H1 (cell line): ENCODE data around the gene CACNA2D3.

ENCODE experiments used
- CBX8 ChIP-seq: fragments of 300-800, 300-1000 bp; sonication (generic); IDR thresholded peaks from 2 replicates; pipeline ENCODE4 v1.7.1; 2016; ENCODE audit warnings: low read depth, low read length, borderline replicate concordance
- EZH2 ChIP-seq: fragments of 200-600 bp; sonication (generic); IDR thresholded peaks from 2 replicates; pipeline ENCODE4 v1.7.1; 2012; ENCODE audit warnings: low read depth, mild to moderate bottlenecking, moderate library complexity, low read length, inconsistent platforms; ENCODE audit not compliant: severe bottlenecking
- GTF2F1 ChIP-seq: IDR thresholded peaks from 2 replicates; pipeline ENCODE4 v1.6.1; 2012; ENCODE audit warnings: low read depth, low read length, improper control_type of control experiment, borderline replicate concordance
- POLR2AphosphoS5 ChIP-seq: IDR thresholded peaks from 2 replicates; pipeline ENCODE4 v1.6.1; 2011; ENCODE audit warnings: low read depth, low read length
- RAD21 ChIP-seq, 2 experiments: IDR thresholded peaks in 1 of 2; conservative IDR thresholded peaks in 1 of 2; 2 replicates each; pipeline ENCODE4 v1.6.1; 2011; ENCODE audit warnings: low read depth in 2 of 2, low read length in 2 of 2, improper control_type of control experiment in 1 of 2, inconsistent platforms in 1 of 2, mild to moderate bottlenecking in 1 of 2, moderate library complexity in 1 of 2
- SIN3A ChIP-seq, 2 experiments: IDR thresholded peaks in 1 of 2; conservative IDR thresholded peaks in 1 of 2; 2 replicates each; pipeline ENCODE4 v1.6.1; 2011 to 2012; ENCODE audit warnings: low read length in 2 of 2, improper control_type of control experiment in 1 of 2, low read depth in 1 of 2, mild to moderate bottlenecking in 1 of 2
- SIRT6 ChIP-seq: IDR thresholded peaks from one replicate; pipeline ENCODE4 v1.7.1; 2012; ENCODE audit warnings: low read length, inconsistent platforms
- TF ChIP-seq, protein P1 (sequence below), 3 experiments: IDR thresholded peaks; 1 replicate in 2 of 3; 2 replicates in 1 of 3; pipeline versions ENCODE4 v1.5.1 to v1.6.1; 2011; ENCODE audit warnings: low read length in 3 of 3, mild to moderate bottlenecking in 3 of 3, inconsistent platforms in 2 of 3, low read depth in 1 of 3, moderate library complexity in 1 of 3; ENCODE audit not compliant: insufficient read depth in 1 of 3; ENCODE audit errors: control extremely low read depth in 1 of 3

- TF ChIP-seq, protein P1, sequence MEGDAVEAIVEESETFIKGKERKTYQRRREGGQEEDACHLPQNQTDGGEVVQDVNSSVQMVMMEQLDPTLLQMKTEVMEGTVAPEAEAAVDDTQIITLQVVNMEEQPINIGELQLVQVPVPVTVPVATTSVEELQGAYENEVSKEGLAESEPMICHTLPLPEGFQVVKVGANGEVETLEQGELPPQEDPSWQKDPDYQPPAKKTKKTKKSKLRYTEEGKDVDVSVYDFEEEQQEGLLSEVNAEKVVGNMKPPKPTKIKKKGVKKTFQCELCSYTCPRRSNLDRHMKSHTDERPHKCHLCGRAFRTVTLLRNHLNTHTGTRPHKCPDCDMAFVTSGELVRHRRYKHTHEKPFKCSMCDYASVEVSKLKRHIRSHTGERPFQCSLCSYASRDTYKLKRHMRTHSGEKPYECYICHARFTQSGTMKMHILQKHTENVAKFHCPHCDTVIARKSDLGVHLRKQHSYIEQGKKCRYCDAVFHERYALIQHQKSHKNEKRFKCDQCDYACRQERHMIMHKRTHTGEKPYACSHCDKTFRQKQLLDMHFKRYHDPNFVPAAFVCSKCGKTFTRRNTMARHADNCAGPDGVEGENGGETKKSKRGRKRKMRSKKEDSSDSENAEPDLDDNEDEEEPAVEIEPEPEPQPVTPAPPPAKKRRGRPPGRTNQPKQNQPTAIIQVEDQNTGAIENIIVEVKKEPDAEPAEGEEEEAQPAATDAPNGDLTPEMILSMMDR (IDR thresholded peaks at IDR 0.05; ENCODE audit: control extremely low read depth in 1 of 3, insufficient read depth in 1 of 3, low read depth in 1 of 3, low read length in 3 of 3): no peak
- no peak for TF ChIP-seq EZH2
- TF ChIP-seq SIN3A (conservative IDR thresholded peaks at IDR 0.05 in 1 of 2, IDR thresholded peaks at IDR 0.05 in 1 of 2; ENCODE audit: low read depth in 1 of 2, low read length in 2 of 2): no peak
- no peak for TF ChIP-seq RAD21 (IDR thresholded peaks at IDR 0.05 in 1 of 2, conservative IDR thresholded peaks at IDR 0.05 in 1 of 2; ENCODE audit: low read depth in 2 of 2, low read length in 2 of 2)
- no peak for TF ChIP-seq POLR2AphosphoS5
- TF ChIP-seq GTF2F1: no peak
- TF ChIP-seq CBX8: no peak
- no peak for TF ChIP-seq SIRT6
These were observed 261.9 kb downstream of the CACNA2D3 start for GRCh38 chr3:54384279-54384678.
